Vagina (tissue), 2 donors: ENCODE results near the gene CMSS1.

ENCODE experiments used
- POLR2A ChIP-seq, 2 donors: fragments of 450-650 bp; IDR thresholded peaks; one replicate each; pipeline ENCODE4 v1.6.1; 2017; ENCODE audit warnings: antibody characterized with exemption in 2 of 2, mild to moderate bottlenecking in 2 of 2, moderate library complexity in 2 of 2
- TF ChIP-seq, protein P1 (sequence below), 3 experiments: fragments of 450-650 bp in 2 of 3; fragments of 200-600 bp in 1 of 3; sonication (generic) in 1 of 3; IDR thresholded peaks; one replicate each; pipeline ENCODE4 v1.5.1; 2017 to 2019; ENCODE audit warnings: antibody characterized with exemption in 3 of 3, mild to moderate bottlenecking in 2 of 3, moderate library complexity in 2 of 3

DNA sequence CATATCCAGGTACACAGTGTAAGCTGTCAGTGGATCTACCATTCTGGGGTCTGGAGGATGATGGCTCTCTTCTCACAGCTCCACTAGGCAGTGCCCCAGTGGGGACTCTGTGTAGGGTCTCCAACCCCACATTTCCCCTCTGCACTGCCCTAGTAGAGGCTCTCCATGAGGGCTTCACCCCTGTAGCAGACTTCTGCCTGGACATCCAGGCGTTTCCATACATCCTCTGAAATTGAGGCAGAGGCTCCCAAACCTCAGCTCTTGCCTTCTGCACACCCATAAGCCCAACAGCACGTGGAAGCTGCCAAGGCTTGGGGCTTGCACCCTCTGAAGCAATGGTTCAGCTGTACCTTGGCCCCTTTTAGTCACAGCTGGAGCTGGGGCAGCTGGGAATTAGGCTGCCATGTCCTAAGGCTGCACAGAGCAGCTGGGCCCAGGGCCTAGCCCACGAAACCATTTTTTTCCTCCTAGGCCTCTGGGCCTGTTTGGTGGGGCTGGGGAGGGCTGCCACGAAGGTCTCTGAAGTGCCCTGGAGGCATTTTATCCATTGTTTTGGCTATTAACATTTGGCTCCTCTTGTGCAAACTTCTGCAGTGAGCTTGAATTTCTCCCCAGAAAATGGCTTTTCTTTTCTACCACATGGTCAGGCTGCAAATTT is 362.2 kb downstream of the CMSS1 start:
- TF ChIP-seq, protein P1, sequence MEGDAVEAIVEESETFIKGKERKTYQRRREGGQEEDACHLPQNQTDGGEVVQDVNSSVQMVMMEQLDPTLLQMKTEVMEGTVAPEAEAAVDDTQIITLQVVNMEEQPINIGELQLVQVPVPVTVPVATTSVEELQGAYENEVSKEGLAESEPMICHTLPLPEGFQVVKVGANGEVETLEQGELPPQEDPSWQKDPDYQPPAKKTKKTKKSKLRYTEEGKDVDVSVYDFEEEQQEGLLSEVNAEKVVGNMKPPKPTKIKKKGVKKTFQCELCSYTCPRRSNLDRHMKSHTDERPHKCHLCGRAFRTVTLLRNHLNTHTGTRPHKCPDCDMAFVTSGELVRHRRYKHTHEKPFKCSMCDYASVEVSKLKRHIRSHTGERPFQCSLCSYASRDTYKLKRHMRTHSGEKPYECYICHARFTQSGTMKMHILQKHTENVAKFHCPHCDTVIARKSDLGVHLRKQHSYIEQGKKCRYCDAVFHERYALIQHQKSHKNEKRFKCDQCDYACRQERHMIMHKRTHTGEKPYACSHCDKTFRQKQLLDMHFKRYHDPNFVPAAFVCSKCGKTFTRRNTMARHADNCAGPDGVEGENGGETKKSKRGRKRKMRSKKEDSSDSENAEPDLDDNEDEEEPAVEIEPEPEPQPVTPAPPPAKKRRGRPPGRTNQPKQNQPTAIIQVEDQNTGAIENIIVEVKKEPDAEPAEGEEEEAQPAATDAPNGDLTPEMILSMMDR (IDR thresholded peaks at IDR 0.05), result no peak
- no peak for TF ChIP-seq POLR2A (IDR thresholded peaks at IDR 0.05)
